GM11168 (cell line): Measurements from ENCODE around the gene TCFL5.
"Not testable (repeated sequence)": the region's sequence is repeated elsewhere in the genome, so short reads cannot be mapped to it uniquely, and the experiment has no call there.

Experiments
- in situ Hi-C: fragments of 300-500 bp; cut with MboI; formaldehyde crosslinking; loops from one replicate; pipeline ENCODE4 v1.12.0; 2022; ENCODE audit warnings: low sequenced_read_pairs; ENCODE audit not compliant: unreplicated experiment

TCFL5 gene

DNA sequence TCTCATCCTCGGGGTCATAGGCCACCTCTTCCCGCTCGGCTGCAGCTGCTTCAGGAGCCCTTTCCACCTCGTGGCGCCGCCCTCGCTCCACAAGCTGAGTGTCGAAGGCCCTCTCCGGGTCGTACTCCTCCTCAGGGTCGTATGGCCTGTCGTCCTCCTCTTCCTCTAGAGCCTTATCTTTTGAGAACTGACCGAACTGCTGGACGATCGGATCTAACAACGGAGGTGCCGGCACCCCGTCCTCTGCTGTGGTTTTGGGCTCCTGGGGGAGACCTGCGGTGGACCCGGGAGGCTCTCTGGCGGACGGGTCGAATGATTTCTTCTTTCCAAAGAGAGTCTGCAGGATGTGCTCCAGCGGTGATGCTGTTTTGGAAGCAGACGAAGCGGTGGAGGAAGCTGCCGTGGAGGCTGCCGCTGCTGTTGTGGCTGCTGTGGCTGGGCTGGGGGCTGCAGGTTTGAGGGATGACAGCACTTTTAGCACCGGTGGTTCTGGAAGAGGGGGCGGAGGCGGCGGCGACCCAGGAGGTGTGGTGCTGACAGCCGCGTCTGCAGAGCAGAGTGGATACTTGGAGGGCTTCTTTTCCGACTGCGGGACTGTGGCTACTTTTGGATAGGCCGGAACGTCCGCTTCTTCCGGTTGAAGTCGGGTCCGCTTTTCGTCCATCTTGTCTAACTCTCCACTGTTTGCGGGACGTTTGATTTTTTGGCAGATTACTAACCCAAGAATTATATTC, 20.2 kb upstream of the TCFL5 start:
- in situ Hi-C loops: no loop called here

DNA sequence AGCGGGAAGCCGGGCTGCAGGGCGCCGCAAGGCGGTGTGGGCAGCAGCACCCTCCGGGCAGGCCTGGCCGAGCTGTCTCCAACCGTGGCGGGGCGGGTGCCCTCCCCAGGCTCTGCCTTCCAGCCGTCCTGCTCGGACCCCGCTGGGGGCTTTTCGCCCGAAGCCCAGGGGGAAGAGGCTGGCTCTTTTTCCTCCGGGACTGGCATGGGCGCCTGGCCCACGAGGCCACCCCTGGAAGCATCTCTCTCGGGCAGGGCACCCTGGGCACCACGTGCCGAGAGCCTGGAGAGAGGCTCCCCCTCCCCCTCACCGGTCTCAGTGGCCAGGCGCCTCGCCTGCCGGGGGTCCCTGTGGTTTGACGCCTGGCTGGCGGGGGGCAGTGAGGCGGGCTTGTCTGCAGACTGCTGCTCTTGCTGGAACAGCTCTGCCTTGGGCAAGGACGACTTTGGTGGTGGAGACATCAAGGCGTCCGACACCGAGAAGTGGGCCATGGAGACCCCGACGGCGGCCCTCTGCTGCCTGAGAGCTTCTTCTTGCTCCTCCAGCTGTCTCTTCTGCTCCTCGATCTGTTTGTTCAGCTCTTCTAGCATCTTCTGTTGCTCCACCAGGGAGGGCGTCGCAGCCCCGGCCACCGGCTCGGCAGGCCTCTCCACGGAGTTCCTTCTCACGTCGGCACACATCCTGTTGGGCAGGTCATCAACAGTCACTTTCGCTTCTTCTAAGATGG, 19.5 kb upstream of the TCFL5 start:
- in situ Hi-C loops: no loop called here

DNA sequence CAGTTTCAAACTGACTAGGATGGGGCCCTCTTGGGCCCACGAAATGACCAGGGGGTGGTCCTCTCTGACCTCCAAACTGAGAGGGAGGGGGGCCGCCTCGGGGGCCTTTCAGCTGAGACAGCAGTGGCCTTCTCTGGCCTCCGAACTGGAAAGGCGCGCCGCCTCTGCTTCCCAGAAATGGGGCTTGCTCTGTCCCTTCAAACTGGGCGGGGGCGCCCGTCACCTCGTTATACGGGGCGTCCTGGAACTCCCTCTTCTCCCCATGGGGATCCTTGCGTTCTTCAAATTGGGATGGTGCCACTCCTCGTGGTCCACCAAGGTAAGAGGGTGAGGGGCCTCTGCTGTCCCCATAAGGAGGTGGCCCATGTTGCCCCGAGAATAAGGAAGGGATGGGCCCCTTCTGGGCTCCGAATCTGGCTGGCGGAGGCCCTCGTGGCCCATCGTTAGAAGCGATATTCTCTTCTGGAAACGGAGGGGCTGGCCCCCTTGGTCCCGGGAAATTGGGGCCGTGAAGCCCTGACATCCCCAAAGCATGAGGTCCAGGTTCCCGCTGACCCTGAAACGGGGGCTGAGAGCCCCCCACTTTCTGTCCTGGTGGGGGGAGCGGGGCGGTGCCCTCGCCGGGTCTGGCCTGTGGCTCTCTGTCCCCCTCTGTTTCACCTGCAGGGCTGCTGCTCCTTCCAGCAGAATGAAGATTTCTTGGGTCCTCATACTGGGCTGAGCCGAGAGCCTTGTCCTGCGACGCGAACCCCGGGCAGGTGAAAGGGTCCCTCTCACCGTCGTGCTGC, 18.7 kb upstream of the TCFL5 start:
- in situ Hi-C loops: no loop called here

DNA sequence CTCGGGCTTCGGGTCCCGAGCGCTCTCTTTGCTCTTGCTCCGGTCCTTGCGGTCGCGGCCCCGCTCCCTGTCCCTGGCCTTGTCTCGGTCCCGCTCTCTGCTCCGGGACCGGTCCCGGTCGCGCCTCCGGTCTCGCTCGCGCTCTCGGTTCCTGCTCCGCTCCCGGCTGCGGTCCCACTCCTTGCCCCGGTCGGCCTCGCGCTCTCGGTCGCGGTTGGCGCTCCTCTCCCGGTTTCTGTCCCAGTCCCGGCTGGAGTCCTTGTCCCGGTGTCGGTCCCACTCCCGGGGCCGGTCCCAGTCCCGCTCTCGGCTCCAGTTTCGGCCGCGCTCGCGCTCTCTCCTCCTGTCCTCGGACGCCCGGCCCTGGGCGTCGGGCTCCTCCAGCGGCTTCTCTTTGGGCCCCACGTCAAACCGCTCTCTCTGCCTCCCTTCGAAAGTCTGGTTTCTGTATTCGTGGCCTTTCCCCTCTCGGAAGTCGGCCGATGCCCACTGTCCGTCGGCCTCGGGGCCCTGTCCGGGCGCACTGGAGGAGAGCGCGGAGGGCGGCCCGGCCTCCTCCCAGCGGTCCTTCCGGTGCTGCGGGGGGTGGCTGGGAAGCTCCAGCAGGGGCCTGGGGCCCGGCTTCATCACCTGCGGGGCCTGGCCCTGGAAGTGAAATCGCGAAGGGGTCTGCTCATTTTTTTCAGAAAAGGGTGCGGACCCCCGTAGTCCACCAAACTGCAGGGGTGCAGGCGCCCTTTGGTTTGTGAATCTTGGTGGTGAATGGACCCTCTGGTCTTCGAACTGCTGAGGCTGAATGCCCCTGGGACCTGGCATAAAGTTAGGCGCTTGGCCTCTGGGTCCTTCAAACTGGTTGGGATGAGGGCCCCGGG, 17.9 kb upstream of the TCFL5 start:
- in situ Hi-C loops: no loop called here

DNA sequence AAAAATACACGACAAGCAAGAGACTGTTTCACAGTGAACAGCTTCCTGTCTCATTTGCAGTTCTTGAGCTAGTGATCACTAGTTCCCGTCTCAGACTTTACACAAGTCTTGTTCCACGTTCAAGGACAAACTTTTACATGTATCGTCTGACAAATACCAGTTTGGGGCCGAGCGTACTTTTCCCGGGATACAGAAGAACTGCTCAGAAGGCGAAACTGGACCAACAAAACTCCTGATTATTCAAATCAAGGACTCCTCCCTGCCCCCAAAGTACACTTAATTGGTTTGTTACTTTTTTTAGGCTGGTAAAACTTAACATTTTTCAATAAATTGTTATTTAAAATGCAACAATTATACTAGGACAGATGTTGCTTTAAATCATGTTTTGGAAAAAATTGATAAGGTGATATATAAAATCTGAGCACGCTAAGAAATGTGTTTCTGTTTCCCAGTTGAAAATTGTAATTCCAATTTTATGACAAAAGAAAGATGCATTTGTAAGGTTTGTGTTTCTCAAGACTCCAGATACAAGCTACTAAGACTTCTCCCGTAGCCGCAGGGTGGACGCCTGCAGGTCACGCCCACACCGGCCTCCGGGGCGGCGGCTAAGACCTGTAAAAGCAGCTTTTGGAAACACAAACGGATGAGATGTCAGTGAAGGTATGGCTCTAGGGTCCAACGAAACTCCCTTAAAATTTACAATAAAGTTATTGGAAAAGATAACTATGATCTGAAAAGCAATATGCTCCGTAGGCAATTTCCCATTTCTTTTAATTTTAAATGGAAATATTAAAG, 16.8 kb upstream of the TCFL5 start:
- in situ Hi-C loops: no loop called here

DNA sequence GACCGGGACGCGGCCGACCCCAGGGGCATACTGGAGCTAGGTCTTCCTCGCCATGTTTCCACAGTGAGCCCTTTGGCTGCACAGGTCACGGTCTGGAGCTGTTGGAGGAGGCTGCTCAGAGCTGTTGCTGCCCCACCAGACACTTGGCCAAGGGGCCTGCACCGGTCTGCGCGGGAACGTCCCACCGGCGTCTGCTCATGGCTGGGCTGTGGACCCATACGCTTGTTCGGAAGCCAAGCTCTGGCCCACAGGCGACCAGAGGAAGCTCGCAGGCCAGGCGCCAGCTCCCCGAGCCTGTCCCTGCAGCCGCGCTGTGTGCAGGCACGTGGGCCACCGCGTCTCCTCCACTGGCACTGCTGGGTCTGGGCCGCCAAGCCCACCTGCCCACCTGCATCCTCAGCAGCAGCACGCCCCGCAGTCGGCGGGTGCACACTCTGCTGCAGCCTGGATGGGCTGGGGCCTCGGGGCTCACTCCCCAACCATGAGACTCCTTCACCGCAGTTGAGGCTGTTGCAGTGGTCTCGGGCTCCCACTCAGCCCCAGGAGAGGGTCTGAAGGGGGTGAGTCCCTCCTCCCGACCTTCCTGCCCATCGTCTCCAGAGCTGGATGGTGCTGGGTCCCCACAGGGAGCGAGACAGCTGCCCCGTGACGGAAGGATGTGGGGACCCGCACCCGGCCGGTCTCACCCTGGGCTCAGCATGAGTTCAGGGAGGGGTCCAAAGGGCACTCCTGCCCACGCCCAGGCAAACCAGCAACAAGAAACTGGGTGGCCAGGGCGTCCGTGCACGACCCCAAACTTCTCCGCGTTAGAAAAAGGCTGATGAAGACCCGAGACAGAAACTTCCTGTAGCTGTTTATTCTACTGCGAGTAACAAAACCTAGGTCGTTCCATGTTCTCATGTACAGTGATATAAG, 15.5 kb upstream of the TCFL5 start:
- in situ Hi-C loops: no loop called here

DNA sequence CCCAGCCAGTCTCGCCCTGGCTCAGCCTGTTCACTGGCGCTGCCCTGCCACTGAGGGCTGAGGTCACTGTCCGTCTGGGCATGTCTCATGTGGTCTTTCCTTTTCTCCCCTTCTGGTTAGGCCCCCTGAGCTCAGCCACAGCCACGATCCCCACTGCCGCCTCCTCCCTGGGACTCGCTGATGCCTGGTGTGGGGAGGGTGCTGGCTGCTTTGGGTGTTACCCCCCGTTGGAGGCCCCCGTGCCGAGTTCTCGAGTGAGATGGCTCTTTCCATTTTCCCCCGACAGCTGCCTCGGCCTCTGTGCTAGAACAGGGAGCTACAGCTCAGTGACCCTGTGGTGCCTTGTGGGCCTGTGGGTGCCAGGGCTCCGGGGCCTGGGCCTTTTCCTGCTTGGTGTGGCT, 14.9 kb upstream of the TCFL5 start:
- in situ Hi-C loops: no loop called here

DNA sequence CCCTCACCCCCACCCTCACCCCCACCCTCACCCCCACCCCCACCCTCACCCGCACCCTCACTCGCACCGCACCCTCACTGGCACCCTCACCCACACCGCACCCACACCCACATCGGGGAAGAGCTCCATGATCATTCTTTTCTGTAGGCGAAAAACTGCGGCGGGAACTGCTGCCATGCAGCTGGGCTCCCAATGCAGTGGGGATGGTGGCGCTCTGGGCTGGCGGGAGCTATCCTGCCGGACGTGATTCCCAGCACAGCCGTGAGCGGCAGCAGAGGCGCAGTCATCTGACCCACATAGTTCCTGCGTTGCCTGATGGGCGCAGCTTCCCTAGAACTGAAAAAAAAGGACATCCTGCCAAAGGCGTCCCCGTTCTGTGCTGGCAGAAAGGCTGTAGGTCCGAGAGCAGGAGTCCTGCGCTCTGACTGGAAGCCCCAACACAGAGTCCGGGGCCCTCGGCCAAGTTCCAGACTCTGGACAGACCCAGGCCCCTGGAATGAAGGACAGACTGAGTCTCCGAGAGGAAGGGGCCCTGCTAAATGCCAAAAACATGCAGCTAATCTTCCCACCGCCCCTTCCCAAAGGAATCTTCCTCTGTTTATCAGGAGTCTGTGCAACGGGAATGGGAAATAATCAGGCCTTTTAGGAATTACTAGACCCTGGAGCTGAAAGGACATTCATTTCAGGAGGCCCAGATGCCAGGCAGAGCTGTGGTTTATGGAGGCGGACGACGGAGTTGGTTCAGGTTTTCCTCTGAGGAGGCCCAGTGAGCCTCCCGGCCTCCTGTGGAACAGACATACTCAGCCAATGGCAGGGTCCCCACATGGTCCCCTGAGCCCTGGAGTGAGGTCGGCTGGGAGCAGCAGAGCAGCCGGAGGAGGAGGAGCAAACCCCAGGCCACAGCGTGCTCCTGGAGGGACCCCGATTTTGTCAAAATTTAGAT, 14.1 kb upstream of the TCFL5 start:
- in situ Hi-C loops: no loop called here

DNA sequence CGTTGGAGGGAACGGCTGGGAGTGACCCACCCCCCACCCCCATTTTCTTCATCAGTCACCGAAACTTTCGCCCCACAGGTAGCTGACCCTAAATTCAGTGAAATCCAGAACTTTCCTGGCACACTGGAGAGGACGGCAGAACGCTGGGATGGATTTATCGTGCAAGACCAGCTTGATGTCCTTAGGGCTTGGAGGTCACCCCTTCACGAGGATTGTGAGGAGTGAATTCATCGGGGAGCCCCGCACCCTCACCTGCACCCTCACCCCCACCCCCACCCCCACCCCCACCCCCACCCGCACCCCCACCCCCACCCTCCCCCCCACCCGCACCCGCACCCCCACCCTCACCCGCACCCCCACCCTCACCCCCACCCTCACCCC, 13.3 kb upstream of the TCFL5 start:
- in situ Hi-C loops: no loop called here

DNA sequence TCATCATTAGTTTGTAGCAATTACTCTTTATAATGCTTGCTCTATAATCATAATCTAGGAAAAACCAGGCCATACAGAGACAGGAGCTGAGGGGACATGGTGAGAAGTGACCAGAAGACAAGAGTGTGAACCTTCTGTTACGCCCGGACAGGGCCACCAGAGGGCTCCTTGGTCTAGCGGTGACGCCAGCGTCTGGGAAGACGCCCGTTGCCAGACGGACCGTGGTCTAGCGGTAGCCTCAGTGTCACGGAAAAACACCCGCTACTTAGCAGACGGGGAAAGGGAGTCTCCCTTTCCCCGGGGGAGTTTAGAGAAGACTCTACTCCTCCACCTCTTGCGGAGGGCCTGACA, 12.0 kb upstream of the TCFL5 start:
- in situ Hi-C loops: not testable (repeated sequence)

DNA sequence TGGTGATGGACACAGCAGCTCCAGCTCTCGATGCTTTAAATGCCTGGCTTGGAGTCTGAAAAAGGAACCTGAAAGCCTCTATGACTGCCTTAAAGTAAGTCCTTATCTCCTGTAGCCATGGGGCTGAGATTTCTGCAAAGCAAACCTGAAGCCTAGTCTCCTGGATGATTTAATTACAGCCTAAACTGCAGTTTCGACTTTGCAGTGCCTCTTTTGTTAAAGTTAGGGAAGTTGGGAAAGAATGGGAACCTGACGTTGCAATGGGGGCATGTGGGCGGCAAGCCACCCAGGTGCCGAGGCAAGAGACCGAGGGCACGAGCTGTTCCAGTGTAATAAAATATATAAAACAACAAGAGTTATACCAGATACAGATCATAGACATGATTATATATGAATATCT, 11.7 kb upstream of the TCFL5 start:
- in situ Hi-C loops: no loop called here

DNA sequence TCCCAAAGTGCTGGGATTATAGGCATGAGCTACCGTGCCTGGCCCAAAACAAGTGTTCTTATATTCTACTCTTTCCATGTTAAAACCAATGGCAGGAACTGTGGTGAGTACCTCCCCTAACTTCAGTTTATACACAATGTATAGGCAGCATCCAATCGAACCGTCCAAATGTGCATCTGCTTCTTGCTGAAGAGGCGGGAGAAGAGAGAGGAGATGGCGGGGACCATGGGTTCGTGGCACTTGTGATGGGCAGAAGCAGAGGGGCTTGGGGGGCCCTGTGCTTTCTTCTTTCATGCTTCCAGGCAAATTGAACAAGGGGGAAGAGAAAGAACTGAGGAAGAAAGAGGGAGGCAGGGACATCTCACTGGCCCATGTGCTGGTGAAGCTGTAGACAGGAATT, 11.2 kb upstream of the TCFL5 start:
- in situ Hi-C loops: no loop called here

DNA sequence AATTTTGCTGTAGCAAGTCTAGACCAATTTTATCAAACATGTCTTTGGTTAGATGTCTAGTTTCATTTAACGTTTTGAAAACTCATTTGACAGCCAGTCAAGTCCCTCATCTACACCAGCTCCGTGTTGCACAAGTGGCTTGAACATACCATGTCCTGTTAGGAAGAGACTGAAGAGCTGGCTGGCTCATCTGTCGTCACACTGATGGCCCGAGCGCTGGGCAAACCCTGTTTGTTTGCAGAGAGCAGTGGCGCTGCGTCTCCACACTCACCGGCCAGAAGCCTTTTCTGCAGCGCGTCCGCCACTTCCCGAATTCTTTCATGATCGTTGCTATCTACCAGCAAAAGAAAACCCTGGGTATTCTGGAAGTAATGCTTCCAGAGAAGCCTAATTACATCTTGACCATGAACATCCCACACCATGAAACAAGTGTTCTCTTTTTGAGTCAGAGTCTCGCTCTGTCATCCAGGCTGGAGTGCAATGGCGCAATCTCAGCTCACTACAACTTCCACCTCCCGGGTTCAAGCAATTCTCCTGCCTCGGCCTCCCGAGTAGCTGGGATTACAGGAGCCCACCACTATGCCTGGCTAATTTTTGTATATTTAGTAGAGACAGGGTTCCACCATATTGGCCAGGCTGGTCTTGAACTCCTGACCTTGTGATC, 10.7 kb upstream of the TCFL5 start:
- in situ Hi-C loops: no loop called here

DNA sequence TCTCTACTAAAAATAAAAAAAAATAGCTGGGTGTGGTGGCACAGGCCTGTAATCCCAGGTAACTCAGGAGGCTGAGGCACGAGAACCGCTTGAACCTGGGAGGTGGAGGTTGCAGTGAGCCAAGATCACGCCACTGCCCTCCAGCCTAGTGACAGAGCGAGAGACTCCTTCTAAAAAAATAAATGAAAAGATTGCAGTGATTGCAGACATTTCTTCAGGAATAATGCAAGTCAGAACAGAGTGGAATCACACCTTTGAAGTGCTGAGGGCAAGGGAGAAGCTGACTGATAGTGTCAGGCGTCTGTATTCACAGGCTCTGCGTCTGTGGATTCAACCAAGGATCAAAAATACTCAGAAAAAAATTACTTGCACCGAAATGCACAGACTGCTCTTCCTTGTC, 2.6 kb upstream of the TCFL5 start:
- in situ Hi-C loops: no loop called here

DNA sequence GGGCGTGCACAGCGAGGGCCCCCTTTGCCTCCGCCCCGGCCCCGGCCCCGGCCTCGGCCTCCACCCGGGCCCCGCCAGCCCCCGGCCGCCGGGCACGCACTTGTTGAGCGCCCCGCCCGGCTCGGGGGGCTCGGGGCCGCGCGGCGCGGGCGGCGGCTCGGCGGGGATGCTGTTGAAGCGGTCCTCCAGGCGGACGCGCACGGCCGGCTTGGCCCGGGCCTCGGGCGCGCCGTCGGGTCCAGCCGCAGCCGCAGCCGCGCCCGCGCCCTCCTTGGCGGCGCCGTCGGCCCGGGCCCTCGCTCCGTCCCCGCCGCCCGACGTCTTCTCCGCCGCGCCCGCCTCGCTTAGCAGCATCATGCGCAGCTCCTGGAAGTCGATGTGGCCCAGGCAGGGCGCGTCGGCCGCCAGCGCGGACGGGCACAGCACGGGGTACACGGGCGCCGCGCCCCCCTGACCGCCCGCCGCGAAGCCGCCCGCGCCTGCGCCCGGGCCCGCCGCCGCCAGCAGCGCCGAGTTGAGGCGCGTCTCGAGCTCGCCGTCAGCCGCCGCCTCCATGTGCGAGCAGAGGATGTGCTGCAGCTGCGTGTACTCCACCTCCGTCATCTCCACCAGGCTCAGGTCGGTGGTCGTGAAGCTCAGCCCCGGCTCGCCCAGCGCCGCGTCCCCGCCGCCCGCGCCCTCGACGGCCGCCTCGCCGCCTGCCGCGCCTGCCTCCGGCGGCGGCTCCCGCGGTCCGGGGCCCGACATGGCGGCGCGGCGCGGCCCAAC, 514 bp downstream of the TCFL5 start:
- in situ Hi-C loops: no loop called here

DNA sequence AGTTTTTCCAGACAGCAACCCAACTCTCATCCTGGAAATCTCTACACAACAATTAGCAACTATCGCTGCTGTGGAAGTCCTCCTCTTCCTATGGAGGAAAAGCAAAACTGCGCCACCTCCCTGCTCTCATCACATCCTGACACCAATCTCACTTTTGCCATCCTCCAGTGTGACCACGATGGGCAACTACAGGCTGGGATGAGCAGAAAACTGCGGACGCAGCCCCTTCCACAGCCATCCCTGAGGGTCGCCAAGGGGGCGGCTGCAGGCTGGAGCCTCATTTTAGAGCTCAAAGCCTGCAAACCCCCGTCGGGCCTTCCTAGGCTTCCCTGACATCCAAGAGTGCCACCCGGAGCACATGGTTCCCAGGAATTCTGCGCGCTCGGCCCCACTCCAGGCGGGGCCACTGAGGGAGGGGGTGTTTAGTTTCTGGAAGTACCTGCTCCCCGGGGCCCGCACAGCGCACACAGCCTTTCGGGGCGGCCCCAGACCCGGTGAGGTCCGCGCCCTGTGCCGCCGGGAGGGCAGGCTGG, 1.2 kb downstream of the TCFL5 start:
- in situ Hi-C loops: no loop called here
